Testis (tissue), 3 donors: ENCODE data around the gene RIMS1. TPM values are rescaled to one million over a fixed set of nuclear protein-coding genes. Genes with fewer than 3 reads are reported as not detected.

ENCODE experiments used
- DNase-seq: peaks from one replicate; pipeline ENCODE4 v3.0.0-alpha.2; 2019
- H3K27ac ChIP-seq, 2 donors: fragments of 200-600 bp; sonication (generic); one replicate each; pipeline ENCODE4 v1.5.1; 2019
- H3K27me3 ChIP-seq: fragments of 200-600 bp; sonication (generic); one replicate; pipeline ENCODE4 v1.5.1; 2019
- H3K36me3 ChIP-seq: fragments of 200-600 bp; sonication (generic); one replicate; pipeline ENCODE4 v1.5.1; 2017; ENCODE audit warnings: low read depth; ENCODE audit errors: missing control alignments
- H3K4me1 ChIP-seq: fragments of 200-600 bp; sonication (generic); one replicate; pipeline ENCODE4 v1.5.1; 2019
- H3K4me3 ChIP-seq, 2 donors: fragments of 200-600 bp; sonication (generic); one replicate each; pipeline ENCODE4 v1.5.1; 2017 to 2019
- H3K9me3 ChIP-seq: fragments of 200-600 bp; sonication (generic); one replicate; pipeline ENCODE4 v1.5.1; 2017
- POLR2A ChIP-seq: fragments of 450-650 bp; IDR thresholded peaks from one replicate; pipeline ENCODE4 v1.6.1; 2017; ENCODE audit warnings: antibody characterized with exemption, mild to moderate bottlenecking, moderate library complexity
- WGBS, 2 donors: methylation state at CpG; one replicate each; pipeline ENCODE4 v1.1.5; 2018; 5-methylcytosine and 5-hydroxymethylcytosine counted together
- intact Hi-C: fragments of 100-400 bp; cut with DNase I; formaldehyde crosslinking; loops from one replicate; pipeline ENCODE4 v1.15.1; 2023; ENCODE audit warnings: low total_unique reads
- polyA plus RNA-seq: library from polyadenylated mRNA; stranded (reverse); fragments of 350-450 nt; fragmentation: Illumina TruSeq; extraction: RNeasy Lipid Tissue Mini Kit (QIAGEN cat#74804); gene quantifications from one replicate; pipeline ENCODE4 v1.2.3, GENCODE V29; 2014; ENCODE audit warnings: low read depth, low replicate concordance; ENCODE audit not compliant: insufficient read depth
- total RNA-seq, 2 donors: library from RNA; depleted of rRNA; stranded (reverse); fragments of >200 nt; gene quantifications; one replicate each; pipeline ENCODE4 v1.2.3, GENCODE V29; 2016
- TF ChIP-seq, protein P1 (sequence below), 3 experiments: fragments of 450-650 bp in 2 of 3; fragments of 200-600 bp in 1 of 3; sonication (generic) in 1 of 3; IDR thresholded peaks; one replicate each; pipeline ENCODE4 v1.5.1; 2016 to 2019; ENCODE audit warnings: antibody characterized with exemption in 3 of 3, mild to moderate bottlenecking in 2 of 3, moderate library complexity in 1 of 3

RIMS1 gene
- total and polyA plus RNA-seq, 3 donors from 2014 or later: 10.0 to 40.9 (median 40.6) TPM

DNA sequence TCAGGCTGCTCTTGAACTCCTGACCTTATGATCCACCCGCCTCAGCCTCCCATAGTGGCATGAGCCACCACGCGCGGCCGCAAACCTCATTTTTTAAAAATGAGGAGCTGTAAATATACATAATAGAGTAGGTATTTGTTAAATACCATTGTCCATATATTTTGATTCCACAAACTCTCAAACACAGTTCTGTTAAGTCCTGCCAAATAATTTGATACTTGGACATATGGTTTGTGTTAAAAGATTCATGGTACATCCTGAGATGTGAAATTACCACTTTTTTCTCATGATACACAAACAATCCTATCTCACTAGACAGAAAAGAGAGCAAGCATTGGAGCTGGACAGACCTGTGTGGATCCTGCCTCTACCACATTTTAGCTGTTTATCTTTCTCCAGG is 401.5 kb downstream of the RIMS1 start:
- Histone ChIP-seq H3K27ac (no peak overlapping the region), H3K4me3 (no peak overlapping the region), H3K9me3 (no peaks in the 10 kb centered on the region), H3K36me3 (no peaks in the 10 kb centered on the region), H3K27me3 (no peaks in the 10 kb centered on the region), H3K4me1 (no peaks in the 10 kb centered on the region)
- 77 to 81% methylated on average over 5 of the region's 5 CpGs for WGBS, 2 donors
- TF ChIP-seq POLR2A: no peak
- intact Hi-C loops: no loop called here
- no peak for DNase-seq

DNA sequence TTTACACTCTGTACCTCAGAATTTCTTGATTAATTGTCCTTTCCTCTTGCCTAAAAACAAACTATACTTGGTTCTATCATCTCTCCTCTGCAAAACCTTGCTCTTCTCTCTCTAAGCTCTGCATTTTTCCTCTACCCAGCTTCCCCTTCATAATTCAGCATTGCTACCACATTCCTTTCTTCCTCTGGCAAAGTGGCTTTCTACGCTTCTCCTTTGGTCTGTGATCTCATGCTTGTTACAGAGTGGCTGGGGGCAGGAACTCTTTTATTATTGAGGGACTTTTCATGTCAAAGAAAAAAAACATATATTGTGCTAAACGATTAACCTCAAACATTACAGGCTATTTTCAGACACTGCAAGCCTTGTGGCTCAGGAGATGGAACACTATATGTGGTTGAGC is 402.2 kb downstream of the RIMS1 start:
- DNase-seq: no peak
- no peaks in the 10 kb centered on the region for H3K9me3 ChIP-seq
- H3K4me3 ChIP-seq: no peak overlapping the region
- TF ChIP-seq, protein P1, sequence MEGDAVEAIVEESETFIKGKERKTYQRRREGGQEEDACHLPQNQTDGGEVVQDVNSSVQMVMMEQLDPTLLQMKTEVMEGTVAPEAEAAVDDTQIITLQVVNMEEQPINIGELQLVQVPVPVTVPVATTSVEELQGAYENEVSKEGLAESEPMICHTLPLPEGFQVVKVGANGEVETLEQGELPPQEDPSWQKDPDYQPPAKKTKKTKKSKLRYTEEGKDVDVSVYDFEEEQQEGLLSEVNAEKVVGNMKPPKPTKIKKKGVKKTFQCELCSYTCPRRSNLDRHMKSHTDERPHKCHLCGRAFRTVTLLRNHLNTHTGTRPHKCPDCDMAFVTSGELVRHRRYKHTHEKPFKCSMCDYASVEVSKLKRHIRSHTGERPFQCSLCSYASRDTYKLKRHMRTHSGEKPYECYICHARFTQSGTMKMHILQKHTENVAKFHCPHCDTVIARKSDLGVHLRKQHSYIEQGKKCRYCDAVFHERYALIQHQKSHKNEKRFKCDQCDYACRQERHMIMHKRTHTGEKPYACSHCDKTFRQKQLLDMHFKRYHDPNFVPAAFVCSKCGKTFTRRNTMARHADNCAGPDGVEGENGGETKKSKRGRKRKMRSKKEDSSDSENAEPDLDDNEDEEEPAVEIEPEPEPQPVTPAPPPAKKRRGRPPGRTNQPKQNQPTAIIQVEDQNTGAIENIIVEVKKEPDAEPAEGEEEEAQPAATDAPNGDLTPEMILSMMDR (IDR thresholded peaks at IDR 0.05): no peak
- TF ChIP-seq POLR2A: no peak
- H3K4me1 ChIP-seq: no peaks in the 10 kb centered on the region
- H3K36me3 ChIP-seq: no peaks in the 10 kb centered on the region
- H3K27ac ChIP-seq: no peak overlapping the region
- no peaks in the 10 kb centered on the region for H3K27me3 ChIP-seq
- WGBS, 2 donors: 58 to 67% methylated on average over 2 of the region's 2 CpGs
- intact Hi-C loops: no loop called here

DNA sequence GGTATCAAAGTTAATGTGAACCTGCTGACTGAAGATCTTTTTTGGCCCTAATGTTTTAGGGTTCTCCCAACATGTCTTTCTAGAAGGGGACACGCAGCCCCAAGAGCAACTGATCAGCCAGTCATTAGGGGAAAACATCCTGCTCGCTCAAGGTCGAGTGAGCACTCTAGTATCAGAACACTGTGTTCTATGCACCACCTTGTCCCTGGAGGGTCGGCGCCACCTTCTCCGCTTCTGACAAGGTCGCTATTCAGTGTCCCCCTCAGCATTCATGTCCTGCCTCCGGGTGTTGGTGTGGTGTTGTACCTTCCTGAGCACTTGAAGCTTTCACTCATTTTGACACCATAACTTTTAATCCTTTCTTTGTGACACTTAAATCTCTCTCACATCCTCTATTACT is 404.3 kb downstream of the RIMS1 start:
- Histone ChIP-seq H3K4me3 (no peak overlapping the region), H3K9me3 (no peaks in the 10 kb centered on the region), H3K36me3 (no peaks in the 10 kb centered on the region), H3K4me1 (no peaks in the 10 kb centered on the region), H3K27ac (no peak overlapping the region), H3K27me3 (no peaks in the 10 kb centered on the region)
- DNase-seq: no peak
- WGBS, 2 donors: 85 to 91% methylated on average over 8 of the region's 8 CpGs
- TF ChIP-seq POLR2A: no peak
- TF ChIP-seq, protein P1 (IDR thresholded peaks at IDR 0.05): no peak
- intact Hi-C loops: no loop called here

DNA sequence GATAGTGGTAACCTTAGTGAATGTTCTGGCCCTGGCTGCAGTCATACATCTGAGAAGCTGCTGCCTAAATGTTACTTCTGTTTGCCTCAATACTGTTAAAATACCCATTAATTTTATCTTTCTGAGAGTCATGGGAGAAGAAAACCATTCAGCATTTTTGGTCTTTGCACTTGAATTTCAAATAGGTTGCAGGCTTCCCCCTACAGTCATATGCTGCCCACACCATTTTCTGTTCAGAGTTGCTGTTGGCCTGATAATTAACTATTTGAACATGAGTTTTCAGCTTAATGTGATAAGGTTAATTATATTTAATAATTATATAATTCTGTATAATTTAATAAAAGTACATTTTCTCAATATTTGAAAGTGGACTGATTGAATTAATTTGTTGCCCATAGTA is 410.0 kb downstream of the RIMS1 start:
- H3K4me3 ChIP-seq: no peak overlapping the region
- H3K4me1 ChIP-seq: no peaks in the 10 kb centered on the region
- no peak for DNase-seq
- TF ChIP-seq, protein P1 (IDR thresholded peaks at IDR 0.05): no peak
- no peak for TF ChIP-seq POLR2A
- no peaks in the 10 kb centered on the region for H3K9me3 ChIP-seq
- intact Hi-C loops: no loop called here
- H3K36me3 ChIP-seq: no peaks in the 10 kb centered on the region
- H3K27ac ChIP-seq: no peak overlapping the region
- no peaks in the 10 kb centered on the region for H3K27me3 ChIP-seq

DNA sequence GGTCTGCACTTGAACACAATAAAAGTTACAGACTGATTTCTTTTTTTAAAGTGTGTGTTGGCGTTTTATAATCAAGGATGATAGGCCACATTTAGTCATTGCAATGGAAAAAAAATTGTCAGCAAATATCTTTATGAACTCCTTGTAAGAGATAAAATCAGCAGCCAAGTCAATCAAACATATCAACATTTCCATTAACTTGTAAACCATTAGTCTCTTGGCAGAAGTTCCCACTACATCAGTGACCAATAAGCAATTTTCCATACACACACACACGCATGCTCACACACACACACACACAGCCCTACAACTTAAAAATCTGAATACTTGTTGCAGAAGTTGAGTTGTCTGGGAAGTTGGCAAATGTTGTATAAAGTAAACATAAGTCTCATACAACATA is 419.6 kb downstream of the RIMS1 start:
- Histone ChIP-seq H3K27ac (no peak overlapping the region), H3K36me3 (no peaks in the 10 kb centered on the region), H3K9me3 (no peaks in the 10 kb centered on the region), H3K4me3 (no peak overlapping the region), H3K4me1 (no peaks in the 10 kb centered on the region), H3K27me3 (no peaks in the 10 kb centered on the region)
- TF ChIP-seq, protein P1 (IDR thresholded peaks at IDR 0.05): no peak
- TF ChIP-seq POLR2A: no peak
- intact Hi-C loops: no loop called here
- 81 to 82% methylated on average over 2 of the region's 2 CpGs for WGBS, 2 donors
- no peak for DNase-seq
